Stimulated activated CD8-positive, alpha-beta memory T cell treated with anti-CD3 and anti-CD28 coated beads, Interleukin-15, amount 100 ng/mL, for 1 hour (primary cell): ENCODE data around the gene TMEM219.

Experiments
- DNase-seq: peaks from one replicate; pipeline ENCODE4 v3.0.0-alpha.2; 2020; ENCODE audit warnings: low read depth

Gene TMEM219

GRCh38 chr16:29982560-29983419 is 20.9 kb downstream of the TMEM219 start:
- DNase-seq = no peak

- DNase-seq = no peak
Measured at GRCh38 chr16:29983420-29984136, 21.7 kb downstream of the TMEM219 start.

- DNase-seq = no peak
Measured at GRCh38 chr16:29984137-29984763, 22.4 kb downstream of the TMEM219 start.

- DNase-seq = no peak
Measured at GRCh38 chr16:29984764-29985147, 22.9 kb downstream of the TMEM219 start.

- no peak for DNase-seq
Measured at GRCh38 chr16:29985271-29985811, 23.5 kb downstream of the TMEM219 start.

- no peak for DNase-seq
Measured at GRCh38 chr16:29986231-29986630, 24.4 kb downstream of the TMEM219 start.

- DNase-seq = no peak
Measured at GRCh38 chr16:29986931-29987330, 25.1 kb downstream of the TMEM219 start.

GRCh38 chr16:29987371-29988085 is 25.6 kb downstream of the TMEM219 start:
- DNase-seq = no peak

- no peak for DNase-seq
Measured at GRCh38 chr16:29988346-29989075, 26.6 kb downstream of the TMEM219 start.

- DNase-seq = no peak
Measured at GRCh38 chr16:29989111-29989858, 27.4 kb downstream of the TMEM219 start.

- no peak for DNase-seq
Measured at GRCh38 chr16:29990034-29990433, 28.2 kb downstream of the TMEM219 start.

GRCh38 chr16:29990883-29991570 is 29.1 kb downstream of the TMEM219 start:
- no peak for DNase-seq

- no peak for DNase-seq
Measured at GRCh38 chr16:29991571-29991904, 29.7 kb downstream of the TMEM219 start.

- DNase-seq = no peak
Measured at GRCh38 chr16:29992344-29992967, 30.6 kb downstream of the TMEM219 start.

- DNase-seq = no peak
Measured at GRCh38 chr16:29993191-29993902, 31.5 kb downstream of the TMEM219 start.

GRCh38 chr16:29993903-29994599 is 32.2 kb downstream of the TMEM219 start:
- no peak for DNase-seq

GRCh38 chr16:29994600-29995323 is 32.9 kb downstream of the TMEM219 start:
- peak; percentile 42 for DNase-seq
